ENCODE measurements around the gene LANCL2. TPM values are rescaled to one million over a fixed set of nuclear protein-coding genes. Genes with fewer than 3 reads are reported as not detected.

LANCL2 gene
- total and polyA plus RNA-seq, 2 of the 4 experiments (the other 2 are of a cell fraction) = 11.7 to 17.9 TPM

GRCh38 chr7:55477781-55478374 is 112.7 kb downstream of the LANCL2 start (continued):
- TF ChIP-seq CTCF (conservative IDR thresholded peaks at IDR 0.05; ENCODE audit: low read depth, low read length) (no peak), NFE2L2 (IDR thresholded peaks at IDR 0.05; ENCODE audit: low read depth, low read length) (no peak)

GRCh38 chr7:55478700-55479099 is 113.6 kb downstream of the LANCL2 start:
- peak overlapping the region; percentile 71 for H3K14ac ChIP-seq (replicated peaks; ENCODE audit: low read depth, low read length)
- in situ Hi-C loops (cut with MboI; ENCODE audit: low sequenced_read_pairs) = no loop called here
- peak overlapping the region; percentile 68 for H3K4me2 ChIP-seq (ENCODE audit: low read depth, low read length)
- no TSS peak for BruUV-seq (replicated peaks)
- no peak for DNase-seq
- peaks cover 22 to 61% of the 10 kb centered on the region in 2 experiments for H3K79me1 ChIP-seq (ENCODE audit: low read depth in 1 of 2, low read length in 2 of 2)
- TF ChIP-seq RAD21 (IDR thresholded peaks at IDR 0.05; ENCODE audit: low read length) (no peak), CHD1 (IDR thresholded peaks at IDR 0.05; ENCODE audit: low read depth, low read length) (no peak), POLR2A (IDR thresholded peaks at IDR 0.05; ENCODE audit: low read depth, low read length) (no peak), CEBPB (IDR thresholded peaks at IDR 0.05; ENCODE audit: low read depth, low read length) (no peak), USF2 (IDR thresholded peaks at IDR 0.05; ENCODE audit: low read depth, low read length) (no peak), SMC3 (IDR thresholded peaks at IDR 0.05; ENCODE audit: low read depth, low read length) (no peak), RFX5 (IDR thresholded peaks at IDR 0.05; ENCODE audit: low read depth, low read length) (no peak), MAZ (IDR thresholded peaks at IDR 0.05; ENCODE audit: borderline replicate concordance, low read depth, low read length) (no peak), RCOR1 (IDR thresholded peaks at IDR 0.05; ENCODE audit: insufficient replicate concordance, low read length) (no peak)
- peaks cover 12% of the 10 kb centered on the region; the same call in 1 of the 2 replicates for H3K36me3 ChIP-seq (ENCODE audit: control insufficient read depth, insufficient read depth, low read length)
- H4K20me1 ChIP-seq (ENCODE audit: insufficient read depth, low read length) = peaks cover 12% of the 10 kb centered on the region
- ChIA-PET CTCF (interaction anchor here (1.7 kb wide), 1 partner anchor 9 kb away, joined by 5 read pairs; no protein-coding TSS in a partner anchor), POLR2A (ENCODE audit: unreplicated experiment) (no interaction called here)
- peak overlapping the region; percentile 64 for H3K23ac ChIP-seq (ENCODE audit: low read depth, low read length)
- peak overlapping the region; percentile 64 for H3K27ac ChIP-seq (ENCODE audit: insufficient read depth, low read length)
- peak overlapping the region; percentile 62; the same call in 1 of the 2 replicates for H4K5ac ChIP-seq (ENCODE audit: low read depth, low read length)
- peak overlapping the region; percentile 3; the same call in 1 of the 2 replicates for H3K9ac ChIP-seq (ENCODE audit: low read depth, low read length)
- H2BK20ac ChIP-seq (ENCODE audit: low read depth, low read length) = peak overlapping the region; percentile 77
- H2BK5ac ChIP-seq (ENCODE audit: low read depth, low read length, poor library complexity, severe bottlenecking) = peak overlapping the region; percentile 86
- H2AK5ac ChIP-seq (ENCODE audit: low read depth, low read length) = peak overlapping the region; percentile 18; the same call in 1 of the 2 replicates
- peak overlapping the region; percentile 78 for H2BK120ac ChIP-seq (ENCODE audit: low read depth, low read length)
- dilution Hi-C loops (cut with HindIII; ENCODE audit: low sequenced_read_pairs, unreplicated experiment) = no loop called here
- H3K4ac ChIP-seq (ENCODE audit: low read depth, low read length) = peak overlapping the region; percentile 83
- H3K18ac ChIP-seq (ENCODE audit: low read depth, low read length) = peak overlapping the region; percentile 7
- H3K9me1 ChIP-seq (ENCODE audit: insufficient read depth, low read length) = peaks cover 37% of the 10 kb centered on the region
- peaks cover 30% of the 10 kb centered on the region for H3K4me1 ChIP-seq (ENCODE audit: control insufficient read depth, insufficient read depth, low read length)
- H2AFZ ChIP-seq (replicated peaks; ENCODE audit: low read length, poor library complexity) = no peak overlapping the region
- H3K27me3 ChIP-seq (ENCODE audit: control insufficient read depth, insufficient read depth, low read length) = no peaks in the 10 kb centered on the region
- H3K4me3 ChIP-seq (ENCODE audit: insufficient read depth, low read depth, low read length) = no peak overlapping the region
- intact Hi-C loops (cut with micrococcal nuclease) = loop anchor here (1.0 to 5.0 kb wide), 4 partner anchors 31 to 111 kb away; partner anchors contain the start of genes LANCL2 and VOPP1
- H3K9me3 ChIP-seq (ENCODE audit: control insufficient read depth, insufficient read depth, low read length) = no peaks in the 10 kb centered on the region
- no peak overlapping the region for H2AK9ac ChIP-seq (replicated peaks; ENCODE audit: low read depth, low read length, poor library complexity)
- H3K56ac ChIP-seq (ENCODE audit: extremely low read depth, insufficient read depth, low read length) = peak overlapping the region; percentile 37; the same call in 1 of the 2 replicates
- H4K91ac ChIP-seq (ENCODE audit: insufficient read depth, low read depth, low read length) = peak overlapping the region; percentile 73
- WGBS, 2 experiments (ENCODE audit: extremely low coverage in 2 of 2, insufficient read length in 1 of 2) = no CpG with 5 or more reads among the region's 6 CpGs
- ATAC-seq (ENCODE audit: low read depth) = no peak
- H4K8ac ChIP-seq (ENCODE audit: low read depth in 2 of 2, low read length in 2 of 2) = peak overlapping the region; percentile 5 to 53; a peak in 3 of 4 replicates
- H2BK15ac ChIP-seq (ENCODE audit: low read depth, low read length) = peak overlapping the region; percentile 25; the same call in 1 of the 3 replicates

Measured in IMR-90 (cell line).